Lung (tissue), 12 donors: Measurements from ENCODE around the gene PARD3B. TPM values are rescaled to one million over a fixed set of nuclear protein-coding genes. Genes with fewer than 3 reads are reported as not detected.

Experiments used
- ATAC-seq: fragments of 200-7000 bp; cut with Tn5 transposase; one replicate; pipeline ENCODE4 v1.9.1; 2020; ENCODE audit warnings: moderate number of reproducible peaks; ENCODE audit not compliant: insufficient read depth, low FRiP score
- DNase-seq, 3 donors: peaks; one replicate each; pipeline ENCODE4 v3.0.0-alpha.2; 2013 to 2017
- H3K27ac ChIP-seq, 2 donors: one replicate each; pipeline ENCODE4 v1.5.1; 2013; ENCODE audit warnings: mild to moderate bottlenecking in 2 of 2, moderate library complexity in 2 of 2, control low read depth in 1 of 2, inconsistent platforms in 1 of 2, low read depth in 1 of 2, low read length in 1 of 2
- H3K27me3 ChIP-seq, 3 donors: one replicate each; pipeline ENCODE4 v1.5.1; 2013; ENCODE audit warnings: low read length in 2 of 3; ENCODE audit not compliant: control insufficient read depth in 3 of 3, insufficient read depth in 3 of 3
- H3K36me3 ChIP-seq, 4 donors: one replicate each; pipeline ENCODE4 v1.5.1; 2013; ENCODE audit warnings: low read length in 4 of 4, mild to moderate bottlenecking in 1 of 4, moderate library complexity in 1 of 4; ENCODE audit not compliant: control insufficient read depth in 4 of 4, insufficient read depth in 4 of 4
- H3K4me1 ChIP-seq, 5 donors: one replicate each; pipeline ENCODE4 v1.5.1; 2013; ENCODE audit warnings: low read length in 5 of 5, mild to moderate bottlenecking in 2 of 5, moderate library complexity in 1 of 5; ENCODE audit not compliant: control insufficient read depth in 5 of 5, insufficient read depth in 5 of 5
- H3K4me3 ChIP-seq: one replicate; pipeline ENCODE4 v1.5.1; 2013; ENCODE audit warnings: mild to moderate bottlenecking, control low read depth, moderate library complexity
- H3K9ac ChIP-seq, 2 donors: one replicate each; pipeline ENCODE4 v1.5.1; 2013; ENCODE audit warnings: low read length in 2 of 2, control low read depth in 1 of 2; ENCODE audit not compliant: insufficient read depth in 1 of 2
- H3K9me3 ChIP-seq, 4 donors: one replicate each; pipeline ENCODE4 v1.5.1; 2013; ENCODE audit warnings: low read length in 3 of 4, mild to moderate bottlenecking in 1 of 4, moderate library complexity in 1 of 4; ENCODE audit not compliant: control insufficient read depth in 4 of 4, insufficient read depth in 3 of 4
- WGBS, 2 donors: extraction: QIAGEN DNeasy Blood & Tissue Kit; methylation state at CpG; one replicate each; pipeline ENCODE4 v1.1.7; 2013; 5-methylcytosine and 5-hydroxymethylcytosine counted together
- polyA plus RNA-seq, 2 donors: library from polyadenylated mRNA; stranded (reverse); fragments of 200-250 nt; gene quantifications; one replicate each; pipeline ENCODE4 v1.2.1, GENCODE V29; 2013
- total RNA-seq, 2 donors: library from RNA; depleted of rRNA in 1 of 2; stranded (reverse); fragments of >200 nt in 1 of 2; gene quantifications; one replicate each; pipeline ENCODE4 v1.2.1, GENCODE V29; 2014 to 2021
- TF ChIP-seq, protein P1 (sequence below): IDR thresholded peaks from 2 replicates; pipeline ENCODE4 v1.5.1; 2012; ENCODE audit warnings: mild to moderate bottlenecking; ENCODE audit errors: control extremely low read depth, extremely low read depth
- donor health status: control.
- donor health status: control.
- donor health status: Bipolar disorder and iron deficiency.
- donor health status: healthy.
- donor health status: DM: yes; HTN: yes; CAD: no.

PARD3B gene
- total and polyA plus RNA-seq, 4 donors: 2.4 to 38.7 (median 17.1) TPM

DNA sequence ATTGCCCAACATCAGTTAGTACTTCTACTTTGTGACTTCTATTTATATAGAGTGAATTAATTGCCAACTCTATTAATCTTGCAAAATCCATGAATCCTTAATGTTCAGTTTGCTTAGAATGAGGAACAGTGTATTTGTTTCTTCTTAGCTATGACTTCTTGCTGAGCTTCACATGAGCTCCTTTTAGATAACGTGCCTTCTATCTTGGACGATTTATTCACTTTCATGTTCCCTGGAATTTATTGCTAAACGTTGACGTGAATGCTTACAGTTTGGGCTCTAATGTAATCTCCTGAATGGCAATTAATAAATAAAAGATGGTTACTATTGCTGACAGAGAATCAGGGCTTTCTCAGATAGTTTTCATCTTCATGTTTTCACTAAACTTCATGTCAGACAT lies 752.6 kb downstream of the PARD3B start:
- Histone ChIP-seq H3K4me3 (no peak overlapping the region), H3K27me3 (no peaks in the 10 kb centered on the region), H3K9me3 (no peaks in the 10 kb centered on the region), H3K27ac (no peak overlapping the region), H3K36me3 (no peaks in the 10 kb centered on the region), H3K9ac (no peak overlapping the region), H3K4me1 (no peaks in the 10 kb centered on the region)
- ATAC-seq: no peak
- DNase-seq: no peak
- 77 to 89% methylated on average over 4 of the region's 4 CpGs for WGBS, 2 donors
- TF ChIP-seq, protein P1, sequence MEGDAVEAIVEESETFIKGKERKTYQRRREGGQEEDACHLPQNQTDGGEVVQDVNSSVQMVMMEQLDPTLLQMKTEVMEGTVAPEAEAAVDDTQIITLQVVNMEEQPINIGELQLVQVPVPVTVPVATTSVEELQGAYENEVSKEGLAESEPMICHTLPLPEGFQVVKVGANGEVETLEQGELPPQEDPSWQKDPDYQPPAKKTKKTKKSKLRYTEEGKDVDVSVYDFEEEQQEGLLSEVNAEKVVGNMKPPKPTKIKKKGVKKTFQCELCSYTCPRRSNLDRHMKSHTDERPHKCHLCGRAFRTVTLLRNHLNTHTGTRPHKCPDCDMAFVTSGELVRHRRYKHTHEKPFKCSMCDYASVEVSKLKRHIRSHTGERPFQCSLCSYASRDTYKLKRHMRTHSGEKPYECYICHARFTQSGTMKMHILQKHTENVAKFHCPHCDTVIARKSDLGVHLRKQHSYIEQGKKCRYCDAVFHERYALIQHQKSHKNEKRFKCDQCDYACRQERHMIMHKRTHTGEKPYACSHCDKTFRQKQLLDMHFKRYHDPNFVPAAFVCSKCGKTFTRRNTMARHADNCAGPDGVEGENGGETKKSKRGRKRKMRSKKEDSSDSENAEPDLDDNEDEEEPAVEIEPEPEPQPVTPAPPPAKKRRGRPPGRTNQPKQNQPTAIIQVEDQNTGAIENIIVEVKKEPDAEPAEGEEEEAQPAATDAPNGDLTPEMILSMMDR: no peak

DNA sequence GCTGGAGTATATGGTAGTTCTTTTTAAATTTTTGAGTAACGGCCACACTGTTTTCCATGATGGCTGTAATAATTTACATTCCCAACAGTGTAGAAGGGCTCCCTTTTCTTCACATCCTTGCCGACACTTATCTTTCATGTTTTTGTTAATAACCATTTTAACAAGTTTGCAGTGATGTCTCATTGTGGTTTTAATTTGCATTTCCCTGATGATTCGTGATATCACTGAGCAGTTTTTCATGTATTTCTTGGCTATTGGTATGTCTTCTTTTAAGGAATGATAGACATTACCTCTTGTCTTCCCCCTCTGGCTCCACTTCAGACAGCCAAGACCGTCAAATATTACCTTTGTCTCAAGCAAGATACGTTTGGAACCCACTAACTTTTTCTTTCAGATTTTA lies 765.9 kb downstream of the PARD3B start:
- no peak for DNase-seq
- TF ChIP-seq, protein P1: no peak
- H3K4me3 ChIP-seq: no peak overlapping the region
- no peaks in the 10 kb centered on the region for H3K27me3 ChIP-seq
- H3K27ac ChIP-seq: no peak overlapping the region
- H3K9ac ChIP-seq: no peak overlapping the region
- WGBS, 2 donors: 74% methylated on average over 5 of the region's 5 CpGs
- no peaks in the 10 kb centered on the region for H3K36me3 ChIP-seq
- no peak for ATAC-seq
- no peaks in the 10 kb centered on the region for H3K9me3 ChIP-seq
- H3K4me1 ChIP-seq: peaks cover 0 to 8% (median 0%) of the 10 kb centered on the region in 5 donors

DNA sequence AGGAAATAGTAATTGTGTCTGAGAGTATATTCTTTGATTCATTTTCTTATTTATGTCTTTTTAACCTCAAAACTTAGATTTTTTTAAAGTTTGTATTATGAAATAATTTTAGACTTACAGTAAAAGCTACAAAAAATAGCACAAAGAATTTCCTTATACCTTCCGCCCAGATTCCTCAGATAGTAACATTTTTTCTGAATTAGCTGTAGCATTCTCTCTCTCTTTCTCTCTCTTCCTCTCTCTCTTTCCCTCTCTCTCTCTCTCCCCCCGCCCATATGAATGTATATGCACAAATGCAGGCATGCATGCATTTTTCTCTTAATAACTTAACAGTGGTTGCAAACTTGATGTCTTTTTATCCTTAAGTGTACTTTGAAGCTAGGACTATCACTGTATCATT lies 776.0 kb downstream of the PARD3B start:
- 83 to 94% methylated on average over 2 of the region's 2 CpGs for WGBS, 2 donors
- peaks cover 0 to 4% (median 0%) of the 10 kb centered on the region in 4 donors for H3K36me3 ChIP-seq
- H3K9ac ChIP-seq: no peak overlapping the region
- peaks cover 0 to 3% (median 0%) of the 10 kb centered on the region in 5 donors for H3K4me1 ChIP-seq
- TF ChIP-seq, protein P1: no peak
- H3K27me3 ChIP-seq: no peaks in the 10 kb centered on the region
- ATAC-seq (no peak), DNase-seq (no peak)
- no peaks in the 10 kb centered on the region for H3K9me3 ChIP-seq
- no peak overlapping the region for H3K27ac ChIP-seq
- H3K4me3 ChIP-seq: no peak overlapping the region

DNA sequence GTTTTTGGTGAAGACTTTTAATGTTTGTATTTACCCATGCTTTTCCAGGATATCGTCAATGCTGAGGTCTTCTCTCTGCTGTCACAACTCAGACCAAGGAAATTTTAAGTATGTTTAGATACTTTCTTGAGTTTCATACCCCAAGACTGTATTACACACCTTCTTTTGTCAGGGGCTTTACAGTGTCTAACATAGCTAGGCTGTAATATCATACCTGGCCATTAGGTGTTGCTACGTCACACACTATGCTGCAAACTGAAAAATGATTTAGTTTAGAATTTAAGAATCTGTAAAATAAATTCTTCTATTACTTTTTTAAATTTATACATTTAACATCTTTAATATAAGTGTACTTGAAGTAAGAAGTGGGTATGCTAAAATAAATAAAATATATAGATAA lies 778.7 kb downstream of the PARD3B start:
- Histone ChIP-seq H3K4me3 (no peak overlapping the region), H3K9me3 (no peaks in the 10 kb centered on the region), H3K27ac (no peak overlapping the region), H3K9ac (no peak overlapping the region), H3K4me1 (peaks cover 0 to 3% (median 0%) of the 10 kb centered on the region in 5 donors), H3K36me3 (peaks cover 0 to under 1% (median 0%) of the 10 kb centered on the region in 4 donors), H3K27me3 (no peaks in the 10 kb centered on the region)
- 93 to 95% methylated on average over 2 of the region's 2 CpGs for WGBS, 2 donors
- ATAC-seq (no peak), DNase-seq (no peak)
- TF ChIP-seq, protein P1: no peak
